Measurements from ENCODE around the gene ARHGAP4. TPM values are rescaled to one million over a fixed set of nuclear protein-coding genes. Genes with fewer than 3 reads are reported as not detected.

Gene ARHGAP4
- total RNA-seq, 1 experiment from 2014 or later, result 67.4 TPM

- CTCF ChIA-PET, result interaction anchor here (1.0 to 1.1 kb wide), 2 partner anchors 25 to 402 kb away, joined by 3 to 5 read pairs; no protein-coding TSS in a partner anchor
- BruUV-seq (replicated peaks), result TSS peak; percentile 36
These were observed 45.6 kb upstream of the ARHGAP4 start, which contains the start of gene HCFC1 for GRCh38 chrX:153971450-153972367. TSS of gene HCFC1 (minus strand) at chrX:153971818. CDS start at chrX:153970840, 978 bp downstream.

GRCh38 chrX:153971124-153971449, 45.0 kb upstream of the ARHGAP4 start:
- DNase-seq (ENCODE audit: low read depth, low spot score) (peak; percentile 60), ATAC-seq (peak; percentile 59)
- peak overlapping the region; percentile 99 for H3K9ac ChIP-seq (ENCODE audit: low read length)
- no peak overlapping the region for H2AFZ ChIP-seq (ENCODE audit: low read depth, low read length, poor library complexity, severe bottlenecking)
- POLR2A ChIA-PET, result interaction anchor here (0.7 to 2.0 kb wide), 4 partner anchors 43 to 499 kb away, joined by 3 to 10 read pairs (median 4); partner anchors contain the start of gene ARHGAP4
- peaks cover 12 to 28% of the 10 kb centered on the region in 2 experiments for H3K4me1 ChIP-seq (ENCODE audit: control insufficient read depth in 1 of 2, insufficient read depth in 2 of 2, low read length in 2 of 2)
- H3K9me2 ChIP-seq (ENCODE audit: insufficient read depth), result no peaks in the 10 kb centered on the region
- intact Hi-C loops (cut with micrococcal nuclease), result loop anchor here (10.0 kb wide), 1 partner anchor 424 kb away; the partner anchor contains the start of gene RPL10
- H3K9me3 ChIP-seq (ENCODE audit: control insufficient read depth in 1 of 2, insufficient read depth in 1 of 2, low read depth in 1 of 2, low read length in 2 of 2), result no peaks in the 10 kb centered on the region
- peak overlapping the region; percentile 90 for H3K27ac ChIP-seq (ENCODE audit: low read depth, low read length)
- CTCF ChIA-PET, result interaction anchor here (1.0 to 1.1 kb wide), 2 partner anchors 24 to 402 kb away, joined by 3 to 5 read pairs; no protein-coding TSS in a partner anchor
- no peak for TF ChIP-seq CEBPB (IDR thresholded peaks at IDR 0.05; ENCODE audit: low read depth)
- TF ChIP-seq SP1 (IDR thresholded peaks at IDR 0.05; ENCODE audit: low read depth), result no peak
- no peak for TF ChIP-seq ATF3 (IDR thresholded peaks at IDR 0.05)
- TF ChIP-seq YY1 (IDR thresholded peaks at IDR 0.05; ENCODE audit: extremely low read depth, insufficient replicate concordance, low read depth, low read length), result peak; percentile 95
- no peak for TF ChIP-seq ZBTB33 (IDR thresholded peaks at IDR 0.05; ENCODE audit: extremely low read depth, insufficient replicate concordance, low read length)
- no peak for TF ChIP-seq ZNF274 (IDR thresholded peaks at IDR 0.05; ENCODE audit: low read depth, low read length)
- TF ChIP-seq TCF7L2 (IDR thresholded peaks at IDR 0.05; ENCODE audit: borderline replicate concordance, extremely low read depth, insufficient read depth, insufficient read length), result no peak
- peaks cover 0 to 11% of the 10 kb centered on the region in 2 experiments; a peak in 1 of 4 replicates for H3K36me3 ChIP-seq (ENCODE audit: control insufficient read depth in 1 of 2, insufficient read depth in 2 of 2, low read length in 2 of 2)
- BruUV-seq (replicated peaks), result no TSS peak
- H3K4me3 ChIP-seq (replicated peaks in 1 of 2; ENCODE audit: low read depth in 1 of 2, low read length in 2 of 2), result peak overlapping the region; percentile 75 to 78
- H4K20me1 ChIP-seq (ENCODE audit: insufficient read depth), result no peaks in the 10 kb centered on the region
- peaks cover 60% of the 10 kb centered on the region for H3K79me2 ChIP-seq (ENCODE audit: insufficient read depth, low read length)
- peak overlapping the region; percentile 76 for H3K4me2 ChIP-seq (ENCODE audit: low read length)
- no peaks in the 10 kb centered on the region for H3K27me3 ChIP-seq (ENCODE audit: insufficient read depth, low read length)
- RAD21 ChIA-PET (ENCODE audit: low non-redundant PET in 1 of 2, low total read pairs in 2 of 2, uncharacterized antibody in 2 of 2, unreplicated experiment in 2 of 2), result no interaction called here

More at GRCh38 chrX:153971450-153972367, 45.6 kb upstream of the ARHGAP4 start, which contains the start of gene HCFC1:
- Histone ChIP-seq H3K36me3 (ENCODE audit: control insufficient read depth in 1 of 2, insufficient read depth in 2 of 2, low read length in 2 of 2) (peaks cover 0 to 11% of the 10 kb centered on the region in 2 experiments; a peak in 1 of 4 replicates), H3K9ac (ENCODE audit: low read length) (peak within 1 kb of the TSS; percentile 99), H4K20me1 (ENCODE audit: insufficient read depth) (no peaks in the 10 kb centered on the region), H3K9me3 (ENCODE audit: control insufficient read depth in 1 of 2, insufficient read depth in 1 of 2, low read depth in 1 of 2, low read length in 2 of 2) (no peaks in the 10 kb centered on the region), H3K4me3 (replicated peaks in 1 of 2; ENCODE audit: low read depth in 1 of 2, low read length in 2 of 2) (peak within 1 kb of the TSS; percentile 75 to 78), H3K4me2 (ENCODE audit: low read length) (peak within 1 kb of the TSS; percentile 85), H3K27ac (ENCODE audit: low read depth, low read length) (peak within 1 kb of the TSS; percentile 90), H3K4me1 (ENCODE audit: control insufficient read depth in 1 of 2, insufficient read depth in 2 of 2, low read length in 2 of 2) (peaks cover 12 to 28% of the 10 kb centered on the region in 2 experiments), H3K9me2 (ENCODE audit: insufficient read depth) (no peaks in the 10 kb centered on the region), H3K79me2 (ENCODE audit: insufficient read depth, low read length) (peaks cover 54% of the 10 kb centered on the region), H2AFZ (ENCODE audit: low read depth, low read length, poor library complexity, severe bottlenecking) (no peak within 1 kb of the TSS), H3K27me3 (ENCODE audit: insufficient read depth, low read length) (no peaks in the 10 kb centered on the region)
- RAD21 ChIA-PET (ENCODE audit: low non-redundant PET in 1 of 2, low total read pairs in 2 of 2, uncharacterized antibody in 2 of 2, unreplicated experiment in 2 of 2), result no interaction called here
- peak; percentile 47 for ATAC-seq
- TF ChIP-seq ZNF274 (IDR thresholded peaks at IDR 0.05; ENCODE audit: low read depth, low read length) (no peak), RAD21 (IDR thresholded peaks at IDR 0.05; ENCODE audit: low read depth) (no peak), TCF7L2 (IDR thresholded peaks at IDR 0.05; ENCODE audit: borderline replicate concordance, extremely low read depth, insufficient read depth, insufficient read length) (no peak), YY1 (IDR thresholded peaks at IDR 0.05; ENCODE audit: extremely low read depth, insufficient replicate concordance, low read depth, low read length) (peak; percentile 96), POLR2AphosphoS5 (IDR thresholded peaks at IDR 0.05; ENCODE audit: low read depth, low read length) (peak; percentile 33), CEBPB (IDR thresholded peaks at IDR 0.05; ENCODE audit: low read depth) (no peak), FOSL1 (IDR thresholded peaks at IDR 0.05; ENCODE audit: low read depth) (no peak)
- intact Hi-C loops (cut with micrococcal nuclease), result loop anchor here (10.0 kb wide), 1 partner anchor 423 kb away; the partner anchor contains the start of gene RPL10
- POLR2A ChIA-PET, result interaction anchor here (0.7 to 2.0 kb wide), 4 partner anchors 43 to 499 kb away, joined by 3 to 10 read pairs (median 4); partner anchors contain the start of gene ARHGAP4
- DNase-seq (ENCODE audit: low read depth, low spot score), result peak; percentile 69
